HG02943 (cell line): ENCODE results near the gene CLIC4.
"Not testable (repeated sequence)": the region's sequence is repeated elsewhere in the genome, so short reads cannot be mapped to it uniquely, and the experiment has no call there.

Experiments used
- ATAC-seq: cut with Tn5 transposase; IDR thresholded peaks from one replicate; pipeline ENCODE4 v1.9.1; 2021; ENCODE audit warnings: mild to moderate bottlenecking, low read depth, moderate library complexity; ENCODE audit not compliant: unreplicated experiment

The CLIC4 gene

GRCh38 chr1:24717887-24718650, 27.2 kb upstream of the CLIC4 start:
- ATAC-seq, result no peak

GRCh38 chr1:24720152-24720551, 25.1 kb upstream of the CLIC4 start:
- ATAC-seq, result no peak

GRCh38 chr1:24721533-24721932, 23.7 kb upstream of the CLIC4 start:
- ATAC-seq, result no peak

- ATAC-seq, result not testable (repeated sequence)
These were observed 22.9 kb upstream of the CLIC4 start for GRCh38 chr1:24722073-24723035.

GRCh38 chr1:24724345-24725208, 20.7 kb upstream of the CLIC4 start:
- no peak for ATAC-seq

GRCh38 chr1:24725209-24725651, 20.0 kb upstream of the CLIC4 start:
- no peak for ATAC-seq

GRCh38 chr1:24726741-24727140, 18.5 kb upstream of the CLIC4 start:
- no peak for ATAC-seq

- ATAC-seq, result no peak
These were observed 17.6 kb upstream of the CLIC4 start for GRCh38 chr1:24727501-24728216.

- ATAC-seq, result no peak
These were observed 16.3 kb upstream of the CLIC4 start for GRCh38 chr1:24728982-24729381.

- ATAC-seq, result no peak
These were observed 12.9 kb upstream of the CLIC4 start for GRCh38 chr1:24732186-24732885.

GRCh38 chr1:24733342-24733741, 11.9 kb upstream of the CLIC4 start:
- ATAC-seq, result not testable (repeated sequence)

GRCh38 chr1:24735156-24735508, 10.1 kb upstream of the CLIC4 start:
- no peak for ATAC-seq

GRCh38 chr1:24735509-24736375, 9.5 kb upstream of the CLIC4 start:
- ATAC-seq, result no peak

GRCh38 chr1:24737368-24738117, 7.7 kb upstream of the CLIC4 start:
- ATAC-seq, result no peak

GRCh38 chr1:24739241-24739640, 6.0 kb upstream of the CLIC4 start:
- no peak for ATAC-seq

GRCh38 chr1:24742090-24742938, 2.9 kb upstream of the CLIC4 start:
- ATAC-seq, result no peak
